Small intestine (tissue), 7 donors: ENCODE data around the gene NPL. TPM values are rescaled to one million over a fixed set of nuclear protein-coding genes. Genes with fewer than 3 reads are reported as not detected.

Experiments
- DNase-seq, 2 donors: peaks; one replicate each; pipeline versions ENCODE4 v3.0.0 to v3.0.0-alpha.2; 2013
- FAIRE-seq: peaks from 2 replicates; lab custom pipeline; 2012; peaks lifted over from hg19 to GRCh38; lab: Jason Lieb, UNC
- H3K27ac ChIP-seq, 3 donors: one replicate each; pipeline ENCODE4 v1.5.1; 2013; ENCODE audit warnings: low read length in 2 of 3, mild to moderate bottlenecking in 2 of 3, control low read depth in 1 of 3, inconsistent platforms in 1 of 3, low read depth in 1 of 3, moderate library complexity in 1 of 3
- H3K27me3 ChIP-seq, 3 donors: one replicate each; pipeline ENCODE4 v1.6.1; 2013; ENCODE audit warnings: low read length in 3 of 3, inconsistent platforms in 1 of 3; ENCODE audit not compliant: control insufficient read depth in 3 of 3, insufficient read depth in 3 of 3
- H3K36me3 ChIP-seq, 3 donors: one replicate each; pipeline ENCODE4 v1.6.1; 2013; ENCODE audit warnings: low read length in 3 of 3, inconsistent platforms in 1 of 3, low read depth in 1 of 3, mild to moderate bottlenecking in 1 of 3, moderate library complexity in 1 of 3; ENCODE audit not compliant: control insufficient read depth in 3 of 3, insufficient read depth in 2 of 3
- H3K4me1 ChIP-seq, 3 donors: one replicate each; pipeline ENCODE4 v1.6.1; 2013; ENCODE audit warnings: low read length in 2 of 3, inconsistent platforms in 1 of 3, low read depth in 1 of 3, mild to moderate bottlenecking in 1 of 3, moderate library complexity in 1 of 3; ENCODE audit not compliant: control insufficient read depth in 3 of 3, insufficient read depth in 2 of 3
- H3K4me3 ChIP-seq, 3 donors: one replicate each; pipeline ENCODE4 v1.5.1; 2013; ENCODE audit warnings: low read length in 3 of 3, control low read depth in 1 of 3, inconsistent platforms in 1 of 3, low read depth in 1 of 3, mild to moderate bottlenecking in 1 of 3, moderate library complexity in 1 of 3
- H3K9me3 ChIP-seq, 2 donors: one replicate each; pipeline ENCODE4 v1.6.1; 2013; ENCODE audit warnings: low read depth in 1 of 2, low read length in 1 of 2; ENCODE audit not compliant: control insufficient read depth in 2 of 2, insufficient read depth in 1 of 2
- WGBS, 3 donors: extraction: QIAGEN DNeasy Blood & Tissue Kit; methylation state at CpG; one replicate each; pipeline ENCODE4 v1.1.7; 2013; 5-methylcytosine and 5-hydroxymethylcytosine counted together
- polyA plus RNA-seq, 4 donors: library from polyadenylated mRNA; stranded (reverse) in 3 of 4; unstranded in 1 of 4; fragments of 200-250 nt in 3 of 4; fragments of 120-200 nt in 1 of 4; gene quantifications; one replicate each; pipeline versions ENCODE4 v1.2.1 to v1.2.3, GENCODE V29; 2013
- donor health status: healthy with polysubstance abuse.
- donor health status: control.
- donor health status: control.
- donor health status: Bipolar disorder and iron deficiency.
- donor health status: healthy.

The NPL gene
- polyA plus RNA-seq, 4 donors: 3.8 to 45.4 (median 4.9) TPM

- H3K4me1 ChIP-seq: peaks cover 0 to 5% (median 0%) of the 10 kb centered on the region in 3 donors
- FAIRE-seq (no peak), DNase-seq (peak; percentile 61 to 63)
- 31 to 41% (median 31%) methylated on average over 4 of the region's 4 CpGs for WGBS, 3 donors
- no peaks in the 10 kb centered on the region for H3K36me3 ChIP-seq
- H3K9me3 ChIP-seq: no peaks in the 10 kb centered on the region
- H3K27ac ChIP-seq: no peak overlapping the region
- H3K27me3 ChIP-seq: peaks cover 0 to 18% (median 0%) of the 10 kb centered on the region in 3 donors
- no peak overlapping the region for H3K4me3 ChIP-seq
Measured at GRCh38 chr1:182784556-182785171, 4.9 kb upstream of the NPL start.

- no peak for FAIRE-seq
- 61 to 77% (median 76%) methylated on average over 2 of the region's 2 CpGs for WGBS, 3 donors
- Histone ChIP-seq H3K36me3 (no peaks in the 10 kb centered on the region), H3K4me3 (no peak overlapping the region), H3K27me3 (peaks cover 0 to 22% (median 0%) of the 10 kb centered on the region in 3 donors), H3K9me3 (no peaks in the 10 kb centered on the region), H3K27ac (no peak overlapping the region), H3K4me1 (peaks cover 0 to 5% (median 0%) of the 10 kb centered on the region in 3 donors)
- no peak for DNase-seq
Measured at GRCh38 chr1:182785181-182785580, 4.4 kb upstream of the NPL start.

- no peak overlapping the region for H3K4me3 ChIP-seq
- no peaks in the 10 kb centered on the region for H3K36me3 ChIP-seq
- no peak for FAIRE-seq
- H3K9me3 ChIP-seq: no peaks in the 10 kb centered on the region
- no peak overlapping the region for H3K27ac ChIP-seq
- H3K4me1 ChIP-seq: peaks cover 0 to 5% (median 0%) of the 10 kb centered on the region in 3 donors
- DNase-seq: peak; percentile 65 to 70
- peaks cover 0 to 22% (median 0%) of the 10 kb centered on the region in 3 donors for H3K27me3 ChIP-seq
- 51 to 62% (median 51%) methylated on average over 6 of the region's 6 CpGs for WGBS, 3 donors
Measured at GRCh38 chr1:182786223-182786994, 3.2 kb upstream of the NPL start.

GRCh38 chr1:182786995-182787324 lies 2.6 kb upstream of the NPL start:
- FAIRE-seq: no peak
- DNase-seq: no peak
- Histone ChIP-seq H3K4me1 (peaks cover 0 to 5% (median 0%) of the 10 kb centered on the region in 3 donors), H3K36me3 (no peaks in the 10 kb centered on the region), H3K9me3 (no peaks in the 10 kb centered on the region), H3K4me3 (no peak overlapping the region), H3K27ac (no peak overlapping the region), H3K27me3 (peaks cover 0 to 22% (median 0%) of the 10 kb centered on the region in 3 donors)
- WGBS, 3 donors: 41 to 63% (median 51%) methylated on average over 4 of the region's 4 CpGs

- DNase-seq: no peak
- peaks cover 0 to 19% (median 0%) of the 10 kb centered on the region in 3 donors for H3K4me1 ChIP-seq
Measured at GRCh38 chr1:182791281-182792179, 2.0 kb downstream of the NPL start.

GRCh38 chr1:182794091-182794490 lies 4.5 kb downstream of the NPL start:
- 80 to 89% (median 89%) methylated on average over 2 of the region's 2 CpGs for whole genome bisulfite sequencing, 3 donors
- no peak for FAIRE-seq
- no peaks in the 10 kb centered on the region for H3K9me3 ChIP-seq

More at GRCh38 chr1:182791281-182792179, 2.0 kb downstream of the NPL start:
- WGBS, 3 donors: 79 to 87% (median 84%) methylated on average over 8 of the region's 8 CpGs
- peaks cover 0 to 22% (median 0%) of the 10 kb centered on the region in 3 donors for H3K27me3 ChIP-seq
- FAIRE-seq: no peak
- no peak overlapping the region for H3K4me3 ChIP-seq
- H3K9me3 ChIP-seq: no peaks in the 10 kb centered on the region
- no peaks in the 10 kb centered on the region for H3K36me3 ChIP-seq
- H3K27ac ChIP-seq: no peak overlapping the region

GRCh38 chr1:182794676-182795201 lies 5.2 kb downstream of the NPL start:
- H3K27ac ChIP-seq: peak overlapping the region in 2 of 3 donors; percentile 8 to 53
- H3K4me3 ChIP-seq: no peak overlapping the region
- peaks cover 0 to 14% (median 0%) of the 10 kb centered on the region in 3 donors for H3K4me1 ChIP-seq
- FAIRE-seq (no peak), DNase-seq (peak in 1 of 2 donors; percentile 53)
- no peaks in the 10 kb centered on the region for H3K36me3 ChIP-seq
- peaks cover 0 to 3% (median 0%) of the 10 kb centered on the region in 3 donors for H3K27me3 ChIP-seq
- no peaks in the 10 kb centered on the region for H3K9me3 ChIP-seq
- 74 to 76% (median 76%) methylated on average over 3 of the region's 3 CpGs for WGBS, 3 donors

More at GRCh38 chr1:182794091-182794490, 4.5 kb downstream of the NPL start:
- Histone ChIP-seq H3K4me1 (peaks cover 0 to 16% (median 0%) of the 10 kb centered on the region in 3 donors), H3K27ac (peak overlapping the region in 1 of 3 donors; percentile 53), H3K27me3 (peaks cover 0 to 7% (median 0%) of the 10 kb centered on the region in 3 donors), H3K36me3 (no peaks in the 10 kb centered on the region), H3K4me3 (no peak overlapping the region)
- peak in 1 of 2 donors; percentile 57 for DNase-seq
